Liver (tissue), 9 donors: Measurements from ENCODE around the gene EIF4G2. TPM values are rescaled to one million over a fixed set of nuclear protein-coding genes. Genes with fewer than 3 reads are reported as not detected.

Source experiments
- DNase-seq: peaks from one replicate; pipeline ENCODE4 v3.0.0-alpha.2; 2017; ENCODE audit warnings: low spot score
- H3K27ac ChIP-seq, 2 donors: one replicate each; pipeline ENCODE4 v1.7.0; 2013; ENCODE audit warnings: inconsistent platforms in 2 of 2, low read length in 2 of 2, control low read depth in 1 of 2, low read depth in 1 of 2, mild to moderate bottlenecking in 1 of 2
- H3K27me3 ChIP-seq, 4 donors: one replicate each; pipeline versions ENCODE4 v1.6.1 to v1.7.0; 2013; ENCODE audit warnings: low read length in 3 of 4, inconsistent platforms in 1 of 4, mild to moderate bottlenecking in 1 of 4, moderate library complexity in 1 of 4; ENCODE audit not compliant: control insufficient read depth in 4 of 4, insufficient read depth in 4 of 4
- H3K36me3 ChIP-seq, 4 donors: one replicate each; pipeline versions ENCODE4 v1.6.1 to v1.7.0; 2013; ENCODE audit warnings: low read length in 3 of 4, mild to moderate bottlenecking in 3 of 4, low read depth in 1 of 4, moderate library complexity in 1 of 4; ENCODE audit not compliant: control insufficient read depth in 4 of 4, insufficient read depth in 3 of 4
- H3K4me1 ChIP-seq, 4 donors: one replicate each; pipeline versions ENCODE4 v1.6.1 to v1.7.0; 2013; ENCODE audit warnings: low read length in 3 of 4, mild to moderate bottlenecking in 3 of 4, moderate library complexity in 1 of 4; ENCODE audit not compliant: control insufficient read depth in 4 of 4, insufficient read depth in 4 of 4
- H3K4me3 ChIP-seq, 3 donors: one replicate each; pipeline versions ENCODE4 v1.6.1 to v1.7.0; 2013; ENCODE audit warnings: low read length in 3 of 3, control low read depth in 1 of 3, low read depth in 1 of 3, mild to moderate bottlenecking in 1 of 3
- H3K9ac ChIP-seq, 2 donors: one replicate each; pipeline ENCODE4 v1.7.0; 2013; ENCODE audit warnings: low read length in 2 of 2, mild to moderate bottlenecking in 2 of 2, moderate library complexity in 2 of 2, control low read depth in 1 of 2, low read depth in 1 of 2
- H3K9me3 ChIP-seq, 4 donors: one replicate each; pipeline versions ENCODE4 v1.6.1 to v1.7.0; 2013; ENCODE audit warnings: low read length in 3 of 4; ENCODE audit not compliant: control insufficient read depth in 4 of 4
- ATF3 ChIP-seq: IDR thresholded peaks from 2 replicates; pipeline ENCODE4 v1.6.1; 2016; ENCODE audit warnings: antibody characterized with exemption
- EGR1 ChIP-seq, 2 donors: IDR thresholded peaks; 2 replicates each; pipeline ENCODE4 v1.6.1; 2016 to 2018; ENCODE audit warnings: antibody characterized with exemption in 2 of 2, low read depth in 2 of 2
- FOXA1 ChIP-seq: IDR thresholded peaks from 2 replicates; pipeline ENCODE4 v1.6.1; 2016; ENCODE audit warnings: antibody characterized with exemption
- FOXA2 ChIP-seq: IDR thresholded peaks from 2 replicates; pipeline ENCODE4 v1.6.1; 2016; ENCODE audit warnings: antibody characterized with exemption
- GABPA ChIP-seq, 2 donors: IDR thresholded peaks in 1 of 2; conservative IDR thresholded peaks in 1 of 2; 2 replicates each; pipeline ENCODE4 v1.6.1; 2016; ENCODE audit warnings: antibody characterized with exemption in 2 of 2, mild to moderate bottlenecking in 1 of 2, moderate library complexity in 1 of 2
- HNF4A ChIP-seq, 2 donors: conservative IDR thresholded peaks; 2 replicates each; pipeline ENCODE4 v1.6.1; 2016; ENCODE audit warnings: antibody characterized with exemption in 2 of 2, mild to moderate bottlenecking in 2 of 2
- HNF4G ChIP-seq: IDR thresholded peaks from 2 replicates; pipeline ENCODE4 v1.6.1; 2016; ENCODE audit warnings: antibody characterized with exemption
- JUND ChIP-seq, 2 donors: IDR thresholded peaks; 2 replicates each; pipeline ENCODE4 v1.6.1; 2016; ENCODE audit warnings: antibody characterized with exemption in 2 of 2
- NR2F2 ChIP-seq: IDR thresholded peaks from 2 replicates; pipeline ENCODE4 v1.6.1; 2016; ENCODE audit warnings: antibody characterized with exemption
- RAD21 ChIP-seq, 2 donors: IDR thresholded peaks; 2 replicates each; pipeline ENCODE4 v1.6.1; 2016; ENCODE audit warnings: antibody characterized with exemption in 2 of 2, mild to moderate bottlenecking in 2 of 2
- RXRA ChIP-seq, 2 donors: IDR thresholded peaks; 2 replicates each; pipeline ENCODE4 v1.6.1; 2017 to 2018; ENCODE audit warnings: antibody characterized with exemption in 2 of 2, mild to moderate bottlenecking in 1 of 2
- SP1 ChIP-seq: IDR thresholded peaks from 2 replicates; pipeline ENCODE4 v1.6.1; 2018; ENCODE audit warnings: antibody characterized with exemption, mild to moderate bottlenecking
- TAF1 ChIP-seq: conservative IDR thresholded peaks from 2 replicates; pipeline ENCODE4 v1.6.1; 2016; ENCODE audit warnings: antibody characterized with exemption, mild to moderate bottlenecking
- YY1 ChIP-seq: IDR thresholded peaks from 2 replicates; pipeline ENCODE4 v1.6.1; 2016; ENCODE audit warnings: antibody characterized with exemption, mild to moderate bottlenecking
- WGBS: extraction: QIAGEN DNeasy Blood & Tissue Kit; methylation state at CpG from one replicate; pipeline ENCODE4 v1.1.7; 2013; 5-methylcytosine and 5-hydroxymethylcytosine counted together
- polyA plus RNA-seq, 2 donors: library from polyadenylated mRNA; stranded (reverse) in 1 of 2; unstranded in 1 of 2; fragments of 200-250 nt in 1 of 2; fragments of >200 nt in 1 of 2; fragmentation: Nextera tagmentation in 1 of 2; extraction: Ambion mirVana in 1 of 2; gene quantifications; one replicate each; pipeline versions ENCODE4 v1.2.1 to v1.2.3, GENCODE V29; 2013 to 2015
- total RNA-seq, 2 donors: library from RNA; depleted of rRNA; stranded (reverse); fragments of >200 nt; gene quantifications; one replicate each; pipeline ENCODE4 v1.2.3, GENCODE V29; 2014
- TF ChIP-seq, protein P1 (sequence below): IDR thresholded peaks from 2 replicates; pipeline ENCODE4 v1.6.1; 2016; ENCODE audit warnings: antibody characterized with exemption
- TF ChIP-seq, protein P2 (sequence below): fragments of 150-350 bp; IDR thresholded peaks from 2 replicates; pipeline ENCODE4 v1.5.1; 2017; ENCODE audit warnings: improper control_type of control experiment, low read depth, low read length; ENCODE audit not compliant: missing input control
- TF ChIP-seq, protein P3 (sequence below): IDR thresholded peaks from 2 replicates; pipeline ENCODE4 v1.6.1; 2016; ENCODE audit warnings: antibody characterized with exemption, mild to moderate bottlenecking
- TF ChIP-seq, protein P4 (sequence below): IDR thresholded peaks from 2 replicates; pipeline ENCODE4 v1.6.1; 2016; ENCODE audit warnings: antibody characterized with exemption
- donor health status: healthy.
- donor health status: healthy.
- donor health status: healthy.
- donor health status: healthy.
- donor health status: healthy.

EIF4G2 gene
- total RNA-seq, result 100 to 1,000 TPM; 259 to 268 TPM
- 100 to 1,000 TPM; 126 to 158 TPM for polyA plus RNA-seq

DNA sequence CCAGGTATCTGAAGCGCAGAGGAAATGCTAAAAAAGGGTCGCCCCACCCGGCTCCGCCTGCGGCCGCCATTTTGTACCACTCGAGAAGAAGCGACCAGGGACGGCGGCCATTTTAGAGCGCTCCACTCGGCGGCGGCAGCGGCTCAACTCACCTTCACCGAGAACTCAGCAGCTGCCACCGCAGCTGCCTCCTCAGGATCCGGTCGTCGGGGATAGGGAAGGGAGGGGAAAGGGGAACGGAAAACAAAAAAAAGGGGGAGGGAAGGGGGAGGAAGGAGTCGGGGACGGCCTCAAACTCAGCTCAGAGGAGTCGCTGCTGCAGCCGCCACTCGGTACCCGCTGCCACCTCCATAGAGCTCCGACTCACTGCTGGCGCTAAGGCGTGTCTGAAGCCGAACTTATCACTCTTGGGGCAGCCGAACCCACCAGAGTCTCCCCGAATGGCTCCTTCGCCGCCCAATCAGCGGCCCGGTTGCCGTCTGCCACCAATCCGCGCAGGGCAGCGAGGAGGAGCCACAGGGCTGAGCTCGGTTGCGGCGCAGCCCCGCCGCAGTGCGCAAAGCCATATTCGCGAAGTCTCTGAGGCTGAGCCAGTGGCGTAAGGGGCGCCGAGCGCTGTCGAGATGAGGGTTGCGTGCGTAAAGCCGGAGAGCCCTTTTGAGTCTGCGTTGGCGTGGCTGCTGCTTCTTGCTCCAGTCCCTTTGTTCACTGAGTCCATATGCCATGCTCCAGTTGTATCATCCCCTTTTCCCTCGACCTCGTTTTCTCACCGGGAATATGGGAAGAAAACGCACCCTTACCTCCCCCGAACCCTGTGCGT is at the start of gene EIF4G2:
Gene EIF4G2, minus strand, starts transcription at position 374 of the 820 bp plus-strand sequence.
- peaks cover 4 to 28% (median 18%) of the 10 kb centered on the region in 4 donors for H3K4me1 ChIP-seq
- DNase-seq, result peak; percentile 98
- peaks cover 14 to 29% (median 26%) of the 10 kb centered on the region in 4 donors for H3K36me3 ChIP-seq
- H3K4me3 ChIP-seq, result peak within 1 kb of the TSS; percentile 95 to 97 (median 96)
- H3K27ac ChIP-seq, result peak within 1 kb of the TSS; percentile 97 to 99
- no peaks in the 10 kb centered on the region for H3K9me3 ChIP-seq
- TF ChIP-seq, protein P1, sequence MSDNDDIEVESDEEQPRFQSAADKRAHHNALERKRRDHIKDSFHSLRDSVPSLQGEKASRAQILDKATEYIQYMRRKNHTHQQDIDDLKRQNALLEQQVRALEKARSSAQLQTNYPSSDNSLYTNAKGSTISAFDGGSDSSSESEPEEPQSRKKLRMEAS, result peak; percentile 16
- TF ChIP-seq JUND (IDR thresholded peaks at IDR 0.05), result no peak
- TF ChIP-seq HNF4A (conservative IDR thresholded peaks at IDR 0.05), result no peak
- TF ChIP-seq, protein P2, sequence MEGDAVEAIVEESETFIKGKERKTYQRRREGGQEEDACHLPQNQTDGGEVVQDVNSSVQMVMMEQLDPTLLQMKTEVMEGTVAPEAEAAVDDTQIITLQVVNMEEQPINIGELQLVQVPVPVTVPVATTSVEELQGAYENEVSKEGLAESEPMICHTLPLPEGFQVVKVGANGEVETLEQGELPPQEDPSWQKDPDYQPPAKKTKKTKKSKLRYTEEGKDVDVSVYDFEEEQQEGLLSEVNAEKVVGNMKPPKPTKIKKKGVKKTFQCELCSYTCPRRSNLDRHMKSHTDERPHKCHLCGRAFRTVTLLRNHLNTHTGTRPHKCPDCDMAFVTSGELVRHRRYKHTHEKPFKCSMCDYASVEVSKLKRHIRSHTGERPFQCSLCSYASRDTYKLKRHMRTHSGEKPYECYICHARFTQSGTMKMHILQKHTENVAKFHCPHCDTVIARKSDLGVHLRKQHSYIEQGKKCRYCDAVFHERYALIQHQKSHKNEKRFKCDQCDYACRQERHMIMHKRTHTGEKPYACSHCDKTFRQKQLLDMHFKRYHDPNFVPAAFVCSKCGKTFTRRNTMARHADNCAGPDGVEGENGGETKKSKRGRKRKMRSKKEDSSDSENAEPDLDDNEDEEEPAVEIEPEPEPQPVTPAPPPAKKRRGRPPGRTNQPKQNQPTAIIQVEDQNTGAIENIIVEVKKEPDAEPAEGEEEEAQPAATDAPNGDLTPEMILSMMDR, result no peak
- no peak for TF ChIP-seq HNF4G
- no peak for TF ChIP-seq FOXA2
- TF ChIP-seq EGR1 (IDR thresholded peaks at IDR 0.05; ENCODE audit: low read depth in 2 of 2), result peak; percentile 99
- peak; percentile 26 for TF ChIP-seq NR2F2
- TF ChIP-seq, protein P3, sequence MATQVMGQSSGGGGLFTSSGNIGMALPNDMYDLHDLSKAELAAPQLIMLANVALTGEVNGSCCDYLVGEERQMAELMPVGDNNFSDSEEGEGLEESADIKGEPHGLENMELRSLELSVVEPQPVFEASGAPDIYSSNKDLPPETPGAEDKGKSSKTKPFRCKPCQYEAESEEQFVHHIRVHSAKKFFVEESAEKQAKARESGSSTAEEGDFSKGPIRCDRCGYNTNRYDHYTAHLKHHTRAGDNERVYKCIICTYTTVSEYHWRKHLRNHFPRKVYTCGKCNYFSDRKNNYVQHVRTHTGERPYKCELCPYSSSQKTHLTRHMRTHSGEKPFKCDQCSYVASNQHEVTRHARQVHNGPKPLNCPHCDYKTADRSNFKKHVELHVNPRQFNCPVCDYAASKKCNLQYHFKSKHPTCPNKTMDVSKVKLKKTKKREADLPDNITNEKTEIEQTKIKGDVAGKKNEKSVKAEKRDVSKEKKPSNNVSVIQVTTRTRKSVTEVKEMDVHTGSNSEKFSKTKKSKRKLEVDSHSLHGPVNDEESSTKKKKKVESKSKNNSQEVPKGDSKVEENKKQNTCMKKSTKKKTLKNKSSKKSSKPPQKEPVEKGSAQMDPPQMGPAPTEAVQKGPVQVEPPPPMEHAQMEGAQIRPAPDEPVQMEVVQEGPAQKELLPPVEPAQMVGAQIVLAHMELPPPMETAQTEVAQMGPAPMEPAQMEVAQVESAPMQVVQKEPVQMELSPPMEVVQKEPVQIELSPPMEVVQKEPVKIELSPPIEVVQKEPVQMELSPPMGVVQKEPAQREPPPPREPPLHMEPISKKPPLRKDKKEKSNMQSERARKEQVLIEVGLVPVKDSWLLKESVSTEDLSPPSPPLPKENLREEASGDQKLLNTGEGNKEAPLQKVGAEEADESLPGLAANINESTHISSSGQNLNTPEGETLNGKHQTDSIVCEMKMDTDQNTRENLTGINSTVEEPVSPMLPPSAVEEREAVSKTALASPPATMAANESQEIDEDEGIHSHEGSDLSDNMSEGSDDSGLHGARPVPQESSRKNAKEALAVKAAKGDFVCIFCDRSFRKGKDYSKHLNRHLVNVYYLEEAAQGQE, result peak; percentile 96
- peak; percentile 24 for TF ChIP-seq ATF3
- peak; percentile 17 to 18 for TF ChIP-seq RAD21 (IDR thresholded peaks at IDR 0.05)
- peak; percentile 68 for TF ChIP-seq SP1
- TF ChIP-seq YY1, result peak; percentile 100
- peak in 1 of 2 donors; percentile 55 for TF ChIP-seq RXRA (IDR thresholded peaks at IDR 0.05)
- TF ChIP-seq, protein P4, sequence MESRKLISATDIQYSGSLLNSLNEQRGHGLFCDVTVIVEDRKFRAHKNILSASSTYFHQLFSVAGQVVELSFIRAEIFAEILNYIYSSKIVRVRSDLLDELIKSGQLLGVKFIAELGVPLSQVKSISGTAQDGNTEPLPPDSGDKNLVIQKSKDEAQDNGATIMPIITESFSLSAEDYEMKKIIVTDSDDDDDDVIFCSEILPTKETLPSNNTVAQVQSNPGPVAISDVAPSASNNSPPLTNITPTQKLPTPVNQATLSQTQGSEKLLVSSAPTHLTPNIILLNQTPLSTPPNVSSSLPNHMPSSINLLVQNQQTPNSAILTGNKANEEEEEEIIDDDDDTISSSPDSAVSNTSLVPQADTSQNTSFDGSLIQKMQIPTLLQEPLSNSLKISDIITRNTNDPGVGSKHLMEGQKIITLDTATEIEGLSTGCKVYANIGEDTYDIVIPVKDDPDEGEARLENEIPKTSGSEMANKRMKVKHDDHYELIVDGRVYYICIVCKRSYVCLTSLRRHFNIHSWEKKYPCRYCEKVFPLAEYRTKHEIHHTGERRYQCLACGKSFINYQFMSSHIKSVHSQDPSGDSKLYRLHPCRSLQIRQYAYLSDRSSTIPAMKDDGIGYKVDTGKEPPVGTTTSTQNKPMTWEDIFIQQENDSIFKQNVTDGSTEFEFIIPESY, result no peak
- TF ChIP-seq TAF1, result peak; percentile 99
- TF ChIP-seq GABPA (IDR thresholded peaks at IDR 0.05 in 1 of 2, conservative IDR thresholded peaks at IDR 0.05 in 1 of 2), result no peak
- no peak for TF ChIP-seq FOXA1
- H3K27me3 ChIP-seq, result no peaks in the 10 kb centered on the region
- H3K9ac ChIP-seq, result peak within 1 kb of the TSS; percentile 97 to 99
- under 1% methylated on average over 65 of the region's 65 CpGs for WGBS
